K562 (cell line): ENCODE results near the gene DKC1. TPM values are rescaled to one million over a fixed set of nuclear protein-coding genes. Genes with fewer than 3 reads are reported as not detected.
A peak's percentile ranks its signal among the peaks of the same experiment; 100 is the strongest.

Experiments
- ARID4B ChIP-seq: sonication (generic); formaldehyde crosslinking; IDR thresholded peaks from 2 replicates; pipeline ENCODE4 v1.8.0; 2022; ENCODE audit warnings: mild to moderate bottlenecking, missing genetic modification reagents
- ARNT ChIP-seq, 2 experiments: fragments of 450-650 bp; IDR thresholded peaks; 2 replicates each; pipeline ENCODE4 v1.6.1; 2016; ENCODE audit warnings: mild to moderate bottlenecking in 1 of 2
- BMI1 ChIP-seq: fragments of 150-350 bp; IDR thresholded peaks from 2 replicates; pipeline ENCODE4 v1.6.1; 2014; ENCODE audit warnings: low read length
- COPS2 ChIP-seq: fragments of 450-650 bp; conservative IDR thresholded peaks from 2 replicates; pipeline ENCODE4 v1.6.1; 2016; ENCODE audit warnings: mild to moderate bottlenecking, moderate library complexity
- E2F8 ChIP-seq: fragments of 450-650 bp; IDR thresholded peaks from 2 replicates; pipeline ENCODE4 v1.7.1; 2018; ENCODE audit warnings: mild to moderate bottlenecking, low read depth; ENCODE audit not compliant: partially characterized antibody
- FOXK2 ChIP-seq, 2 experiments: fragments of 450-650 bp; IDR thresholded peaks in 1 of 2; conservative IDR thresholded peaks in 1 of 2; 2 replicates each; pipeline ENCODE4 v1.6.1; 2016; ENCODE audit warnings: low read depth in 2 of 2, mild to moderate bottlenecking in 1 of 2
- NBN ChIP-seq: fragments of 450-650 bp; IDR thresholded peaks from 2 replicates; pipeline ENCODE4 v1.6.1; 2016; ENCODE audit warnings: low read depth, mild to moderate bottlenecking
- NR0B1 ChIP-seq: fragments of 450-650 bp; IDR thresholded peaks from one replicate; pipeline ENCODE4 v1.6.1; 2018; ENCODE audit warnings: mild to moderate bottlenecking, moderate library complexity; ENCODE audit not compliant: partially characterized antibody
- PHF20 ChIP-seq: fragments of 450-650 bp; IDR thresholded peaks from 2 replicates; pipeline ENCODE4 v1.6.1; 2018; ENCODE audit not compliant: partially characterized antibody
- POLR2A ChIP-seq: fragments of 450-650 bp; conservative IDR thresholded peaks from 2 replicates; pipeline ENCODE4 v1.6.1; 2016
- POLR3A ChIP-seq: IDR thresholded peaks from 2 replicates; pipeline ENCODE4 v1.6.1; 2011; ENCODE audit warnings: borderline replicate concordance, mild to moderate bottlenecking, moderate library complexity; ENCODE audit not compliant: insufficient read length, insufficient read depth; ENCODE audit errors: extremely low read depth
- PRDM10 ChIP-seq: fragments of 450-650 bp; IDR thresholded peaks from 2 replicates; pipeline ENCODE4 v1.6.1; 2018; ENCODE audit not compliant: partially characterized antibody
- RUNX1 ChIP-seq: sonication (generic); IDR thresholded peaks from 2 replicates; pipeline ENCODE4 v1.6.1; 2016; ENCODE audit warnings: antibody characterized with exemption, low read depth
- STAG1 ChIP-seq: sonication (generic); formaldehyde crosslinking; IDR thresholded peaks from 2 replicates; pipeline ENCODE4 v1.5.0; 2020; ENCODE audit warnings: missing genetic modification reagents, borderline replicate concordance
- ZNF140 ChIP-seq: fragments of 250-450 bp; sonication (Bioruptor Pico); IDR thresholded peaks from 2 replicates; pipeline ENCODE4 v1.8.0; 2021; ENCODE audit warnings: moderate library complexity, mild to moderate bottlenecking, inconsistent platforms
- polyA plus RNA-seq, 8 experiments: library from polyadenylated mRNA; depleted of rRNA in 4 of 8; stranded (reverse) in 5 of 8; unstranded in 3 of 8; fragments of >200 nt; fragmentation: Nextera tagmentation in 2 of 8; fragmentation: Illumina TruSeq in 1 of 8; extraction: Ambion mirVana in 2 of 8; extraction: Trizol in 1 of 8; gene quantifications; 2 replicates each; pipeline versions ENCODE4 v1.2.1 to v1.2.3, GENCODE V29; 2011 to 2014; ENCODE audit warnings: inconsistent platforms in 1 of 8, missing spikeins in 1 of 8
- total RNA-seq, 7 experiments: library from RNA; depleted of rRNA in 6 of 7; stranded (reverse); fragments of >200 nt in 6 of 7; fragmentation: Illumina TruSeq in 2 of 7; extraction: Trizol in 2 of 7; gene quantifications; 2 replicates each; pipeline versions ENCODE4 v1.2.1 to v1.2.3, GENCODE V29; 2011 to 2021; ENCODE audit warnings: low replicate concordance in 1 of 7

The DKC1 gene
- total and polyA plus RNA-seq, 9 of the 15 experiments (the other 6 are each of a cell fraction or from before 2014, with no cell fraction given): 205 to 313 (median 219) TPM

- TF ChIP-seq NR0B1 (no peak), BMI1 (no peak), PHF20 (no peak), RUNX1 (no peak), NBN (no peak), ZNF140 (no peak), ARID4B (no peak), FOXK2 (conservative IDR thresholded peaks at IDR 0.05 in 1 of 2, IDR thresholded peaks at IDR 0.05 in 1 of 2; ENCODE audit: low read depth in 2 of 2) (no peak), PRDM10 (no peak), STAG1 (CRISPR knock-in tag) (no peak), ARNT (IDR thresholded peaks at IDR 0.05) (0 out of 4 replicates have a peak, but pooled peaks of 1 of the 2 experiments have one; percentile 12), E2F8 (no peak), COPS2 (no peak), POLR3A (no peak), POLR2A (peak; percentile 59)
These were observed 56.5 kb downstream of the DKC1 start (continued) for GRCh38 chrX:154818916-154819770.
